Natural killer cell treated with Interleukin-12 subunit alpha and Interleukin-12 subunit beta and Interleukin-15 and Interleukin-18, amount 100 ng/mL, for 72 hours (primary cell): Measurements from ENCODE around the gene KCTD10. TPM values are rescaled to one million over a fixed set of nuclear protein-coding genes. Genes with fewer than 3 reads are reported as not detected.
"Not testable (repeated sequence)": the region's sequence is repeated elsewhere in the genome, so short reads cannot be mapped to it uniquely, and the experiment has no call there.

Experiments
- ATAC-seq, 2 donors: fragments of 150-1000 bp; cut with Tn5 transposase in 1 of 2; sonication (Bioruptor Pico), chemical (Tn5 transposase) in 1 of 2; 2 replicates each; pipeline ENCODE4 v1.10.0; 2021
- DNase-seq: peaks from one replicate; pipeline ENCODE4 v3.0.0; 2022; ENCODE audit warnings: low spot score
- H3K27ac Mint-ChIP-seq, 2 donors: 1 replicate in 1 of 2; 2 replicates in 1 of 2; pipeline ENCODE4 v1.8.0; 2022; ENCODE audit warnings: mixed read lengths in 2 of 2, mild to moderate bottlenecking in 1 of 2, moderate library complexity in 1 of 2
- H3K27me3 Mint-ChIP-seq, 2 donors: 1 replicate in 1 of 2; 2 replicates in 1 of 2; pipeline ENCODE4 v1.8.0; 2022; ENCODE audit warnings: mixed read lengths in 2 of 2
- H3K36me3 Mint-ChIP-seq: one replicate; pipeline ENCODE4 v1.8.0; 2022; ENCODE audit warnings: mixed read lengths
- H3K4me1 Mint-ChIP-seq, 2 donors: 1 replicate in 1 of 2; 2 replicates in 1 of 2; pipeline ENCODE4 v1.8.0; 2022; ENCODE audit warnings: low read depth in 2 of 2, mixed read lengths in 2 of 2, mild to moderate bottlenecking in 1 of 2
- H3K4me3 Mint-ChIP-seq: one replicate; pipeline ENCODE4 v1.8.0; 2022; ENCODE audit warnings: mixed read lengths
- H3K9me3 Mint-ChIP-seq: 2 replicates; pipeline ENCODE4 v1.8.0; 2022; ENCODE audit warnings: mixed read lengths
- total RNA-seq, 2 donors: library from RNA; stranded (reverse); gene quantifications; one replicate each; pipeline ENCODE4 v1.2.3, GENCODE V29; 2022

Gene KCTD10
- total RNA-seq, 2 donors from 2014 or later = 49.9 to 92.0 TPM

DNA sequence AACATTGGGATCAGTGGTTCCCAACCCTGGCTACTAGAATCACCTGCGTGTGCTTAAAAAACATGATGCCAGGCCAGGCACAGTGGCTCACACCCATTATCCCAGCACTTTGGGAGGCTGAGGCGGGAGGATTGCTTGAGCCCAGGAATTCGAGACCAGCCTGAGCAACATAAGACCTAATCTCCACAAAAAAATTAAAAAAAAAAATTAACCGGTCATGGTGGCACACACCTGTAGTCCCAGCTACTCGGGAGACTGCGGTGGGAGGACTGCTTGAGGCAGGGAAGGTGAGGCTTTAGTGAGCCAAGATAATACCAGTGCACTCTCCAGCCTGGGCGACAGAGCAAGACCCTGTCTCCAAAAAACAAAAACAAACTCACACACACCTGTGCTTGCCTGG is 2.0 kb downstream of the KCTD10 start:
- H3K4me1 Mint-ChIP-seq = peaks cover 48 to 50% of the 10 kb centered on the region in 2 donors
- H3K9me3 Mint-ChIP-seq = no peaks in the 10 kb centered on the region
- ATAC-seq (no peak), DNase-seq (no peak)
- H3K36me3 Mint-ChIP-seq = no peaks in the 10 kb centered on the region
- no peaks in the 10 kb centered on the region for H3K27me3 Mint-ChIP-seq
- peak overlapping the region in 1 of 2 donors; percentile 99 for H3K27ac Mint-ChIP-seq
- peak overlapping the region; percentile 98 for H3K4me3 Mint-ChIP-seq

- peaks cover 49 to 51% of the 10 kb centered on the region in 2 donors for H3K4me1 Mint-ChIP-seq
- H3K27me3 Mint-ChIP-seq, H3K36me3 Mint-ChIP-seq, DNase-seq, ATAC-seq, H3K27ac Mint-ChIP-seq, H3K9me3 Mint-ChIP-seq, H3K4me3 Mint-ChIP-seq: not testable (repeated sequence)
Observed at GRCh38 chr12:109473526-109474270, 3.4 kb downstream of the KCTD10 start.

- H3K9me3 Mint-ChIP-seq = no peaks in the 10 kb centered on the region
- H3K4me3 Mint-ChIP-seq = no peak overlapping the region
- no peaks in the 10 kb centered on the region for H3K27me3 Mint-ChIP-seq
- no peaks in the 10 kb centered on the region for H3K36me3 Mint-ChIP-seq
- DNase-seq = no peak
- no peak overlapping the region for H3K27ac Mint-ChIP-seq
- peaks cover 45 to 53% of the 10 kb centered on the region in 2 donors for H3K4me1 Mint-ChIP-seq
- no peak for ATAC-seq
Observed at GRCh38 chr12:109473006-109473405, 4.1 kb downstream of the KCTD10 start.

- H3K4me1 Mint-ChIP-seq = peaks cover 38 to 61% of the 10 kb centered on the region in 2 donors
- peak overlapping the region in 1 of 2 donors; percentile 82 for H3K27ac Mint-ChIP-seq
- DNase-seq (no peak), ATAC-seq (peak; percentile 58 to 67)
- H3K27me3 Mint-ChIP-seq = no peaks in the 10 kb centered on the region
- no peaks in the 10 kb centered on the region for H3K9me3 Mint-ChIP-seq
- no peaks in the 10 kb centered on the region for H3K36me3 Mint-ChIP-seq
- no peak overlapping the region for H3K4me3 Mint-ChIP-seq
Observed at GRCh38 chr12:109469517-109469916, 7.6 kb downstream of the KCTD10 start.

DNA sequence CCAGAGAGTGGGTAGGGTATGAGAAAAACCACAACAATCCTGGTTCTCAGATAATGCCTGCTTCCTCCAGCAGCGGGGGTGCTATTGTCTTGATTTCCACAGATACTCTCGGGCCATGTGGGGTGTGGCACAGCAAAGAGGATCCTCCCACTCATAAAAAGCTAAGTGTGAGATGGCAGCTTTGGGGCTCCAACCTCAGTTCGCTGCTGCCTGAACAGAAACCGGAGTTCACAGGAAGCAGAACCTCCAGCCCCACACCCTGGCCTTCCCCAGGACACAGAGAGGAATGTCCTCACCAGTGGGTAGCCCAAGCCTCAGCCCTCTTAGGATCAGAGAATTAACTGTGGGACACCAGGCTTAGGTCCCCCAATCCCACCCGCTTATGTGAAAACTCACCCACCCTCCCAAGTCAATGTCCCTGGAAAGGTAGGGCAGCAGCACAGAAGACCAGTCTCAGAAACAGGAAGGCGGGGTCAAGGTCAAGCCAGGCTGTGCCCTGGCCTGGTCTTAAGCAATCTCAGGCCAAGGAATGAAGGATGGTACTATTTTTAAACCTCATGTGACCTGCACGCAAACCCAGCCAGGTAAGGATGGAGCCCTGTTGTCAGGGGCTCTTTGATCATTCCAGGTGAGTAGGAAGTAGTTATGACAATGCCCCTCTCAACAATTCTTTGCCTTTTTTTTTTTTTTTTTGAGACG is 9.0 kb downstream of the KCTD10 start:
- Mint-ChIP-seq H3K4me1 (peaks cover 49 to 71% of the 10 kb centered on the region in 2 donors), H3K36me3 (no peaks in the 10 kb centered on the region), H3K4me3 (no peak overlapping the region), H3K9me3 (no peaks in the 10 kb centered on the region), H3K27me3 (no peaks in the 10 kb centered on the region), H3K27ac (peak overlapping the region in 1 of 2 donors; percentile 39)
- ATAC-seq (peak in 1 of 2 donors; percentile 72), DNase-seq (no peak)

- no peaks in the 10 kb centered on the region for H3K27me3 Mint-ChIP-seq
- ATAC-seq (no peak), DNase-seq (no peak)
- H3K9me3 Mint-ChIP-seq = no peaks in the 10 kb centered on the region
- no peak overlapping the region for H3K27ac Mint-ChIP-seq
- no peak overlapping the region for H3K4me3 Mint-ChIP-seq
- no peaks in the 10 kb centered on the region for H3K36me3 Mint-ChIP-seq
- peaks cover 62 to 84% of the 10 kb centered on the region in 2 donors for H3K4me1 Mint-ChIP-seq
Observed at GRCh38 chr12:109466821-109467220, 10.3 kb downstream of the KCTD10 start.

- Mint-ChIP-seq H3K4me1 (peaks cover 67 to 89% of the 10 kb centered on the region in 2 donors), H3K36me3 (no peaks in the 10 kb centered on the region), H3K9me3 (no peaks in the 10 kb centered on the region), H3K4me3 (no peak overlapping the region), H3K27ac (no peak overlapping the region), H3K27me3 (no peaks in the 10 kb centered on the region)
- no peak for ATAC-seq
- no peak for DNase-seq
Observed at GRCh38 chr12:109466305-109466704, 10.8 kb downstream of the KCTD10 start.

DNA sequence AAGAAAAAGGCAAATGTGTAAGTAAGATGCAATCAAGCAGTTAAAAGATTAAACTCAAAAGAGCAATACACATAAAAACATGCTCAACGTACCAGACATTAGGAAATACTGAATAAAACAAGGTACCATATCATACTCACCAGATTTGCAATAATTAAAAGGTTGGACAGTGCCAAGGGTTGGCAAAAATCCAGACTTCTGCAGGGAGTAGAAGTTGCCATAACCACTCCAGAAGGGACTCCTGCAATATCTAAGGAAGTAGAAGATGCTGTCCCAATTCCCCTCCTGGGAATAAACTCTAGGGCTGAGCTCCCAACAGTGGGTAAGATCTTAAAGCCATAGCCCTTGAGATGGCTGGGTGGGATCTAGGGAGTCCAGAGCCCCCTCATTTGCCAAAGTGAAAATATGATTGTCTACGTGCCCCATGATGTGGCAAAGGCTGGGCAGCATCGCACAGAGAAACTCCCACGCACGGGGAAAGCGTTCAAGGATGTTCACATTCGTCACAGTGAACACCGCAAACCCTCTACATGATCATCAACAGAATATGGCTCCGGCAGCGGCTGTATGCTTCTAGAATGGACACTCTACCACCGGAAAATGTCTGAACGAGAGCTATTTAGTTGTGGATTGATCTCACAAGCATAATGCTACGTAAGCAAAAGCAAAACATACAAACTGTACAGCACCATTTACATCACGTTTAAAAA is 12.3 kb downstream of the KCTD10 start:
- ATAC-seq = no peak
- Mint-ChIP-seq H3K9me3 (no peaks in the 10 kb centered on the region), H3K27ac (peak overlapping the region; percentile 93 to 95), H3K4me1 (peaks cover 60 to 88% of the 10 kb centered on the region in 2 donors), H3K36me3 (no peaks in the 10 kb centered on the region), H3K4me3 (no peak overlapping the region), H3K27me3 (no peaks in the 10 kb centered on the region)
- DNase-seq = no peak

GRCh38 chr12:109463756-109464155 is 13.3 kb downstream of the KCTD10 start:
- Mint-ChIP-seq H3K4me3 (no peak overlapping the region), H3K9me3 (no peaks in the 10 kb centered on the region), H3K36me3 (peaks cover 9% of the 10 kb centered on the region), H3K27me3 (no peaks in the 10 kb centered on the region), H3K27ac (peak overlapping the region; percentile 93 to 95), H3K4me1 (peaks cover 66 to 89% of the 10 kb centered on the region in 2 donors)
- ATAC-seq (no peak), DNase-seq (no peak)

- Mint-ChIP-seq H3K27ac (peak overlapping the region; percentile 93 to 95), H3K4me3 (peak overlapping the region; percentile 30), H3K36me3 (peaks cover 14% of the 10 kb centered on the region), H3K4me1 (peaks cover 72 to 89% of the 10 kb centered on the region in 2 donors), H3K27me3 (no peaks in the 10 kb centered on the region), H3K9me3 (no peaks in the 10 kb centered on the region)
- DNase-seq (no peak), ATAC-seq (no peak)
Observed at GRCh38 chr12:109462868-109463692, 14.0 kb downstream of the KCTD10 start.

DNA sequence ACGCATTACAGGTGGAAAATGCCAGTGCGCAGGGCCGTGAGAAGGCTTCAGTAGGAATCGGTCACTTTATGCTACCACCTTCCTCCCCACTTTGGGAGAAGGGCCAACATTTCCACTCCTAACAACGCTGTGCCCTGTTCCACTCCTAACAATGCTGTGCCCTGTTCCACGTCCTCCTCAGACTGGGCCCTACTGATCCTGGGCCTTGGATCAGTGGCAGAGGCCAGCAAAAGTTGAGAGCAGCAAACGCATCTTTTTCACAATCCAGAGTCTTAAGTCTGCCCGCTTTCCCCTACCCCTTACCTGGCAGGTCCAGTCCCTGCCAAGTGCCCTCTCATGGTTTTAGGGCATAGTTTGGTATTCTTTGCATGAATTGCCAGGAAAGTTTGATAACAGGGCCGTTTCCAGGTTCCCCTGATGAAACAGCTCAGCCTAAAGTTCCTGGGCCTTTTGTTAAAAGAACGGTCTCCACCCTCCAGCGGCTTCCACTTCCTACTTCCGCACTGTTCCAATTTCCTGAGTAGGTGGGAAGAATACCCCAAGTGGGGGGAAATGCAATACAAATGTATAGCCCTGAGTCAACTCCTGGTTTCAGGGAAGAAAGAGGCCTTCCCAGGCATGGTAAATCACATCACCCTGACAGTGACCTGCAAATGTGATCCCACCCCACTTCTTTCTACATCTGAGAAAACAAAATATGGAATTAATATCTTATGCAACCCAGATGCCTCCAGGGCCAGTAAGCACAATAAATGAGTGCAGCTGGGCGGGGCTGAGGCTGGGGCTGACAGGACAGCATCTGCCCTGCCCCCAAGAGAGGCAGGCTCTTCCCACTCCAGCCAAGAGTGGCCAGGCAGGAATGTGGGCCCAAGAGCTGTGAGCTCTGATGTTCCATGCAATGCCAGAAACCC is 15.0 kb downstream of the KCTD10 start:
- peaks cover 23% of the 10 kb centered on the region for H3K36me3 Mint-ChIP-seq
- H3K27ac Mint-ChIP-seq = peak overlapping the region; percentile 93 to 95
- ATAC-seq (no peak), DNase-seq (no peak)
- H3K4me1 Mint-ChIP-seq = peaks cover 81 to 92% of the 10 kb centered on the region in 2 donors
- H3K9me3 Mint-ChIP-seq = no peaks in the 10 kb centered on the region
- peak overlapping the region; percentile 77 for H3K4me3 Mint-ChIP-seq
- H3K27me3 Mint-ChIP-seq = no peaks in the 10 kb centered on the region

- H3K4me1 Mint-ChIP-seq = peaks cover 83 to 89% of the 10 kb centered on the region in 2 donors
- peak; percentile 86 to 89 for ATAC-seq
- no peaks in the 10 kb centered on the region for H3K27me3 Mint-ChIP-seq
- H3K4me3 Mint-ChIP-seq = peak overlapping the region; percentile 77
- peaks cover 28% of the 10 kb centered on the region for H3K36me3 Mint-ChIP-seq
- no peaks in the 10 kb centered on the region for H3K9me3 Mint-ChIP-seq
- peak; percentile 72 for DNase-seq
- H3K27ac Mint-ChIP-seq = peak overlapping the region; percentile 93 to 95
Observed at GRCh38 chr12:109461049-109461845, 15.9 kb downstream of the KCTD10 start.
